PC-9 (cell line): ENCODE data around the gene SMIM30.

Experiments used
- EZH2 ChIP-seq: fragments of 200-600 bp; sonication (generic); IDR thresholded peaks from 2 replicates; pipeline ENCODE4 v1.8.0; 2017; ENCODE audit warnings: antibody characterized with exemption, low read depth
- TF ChIP-seq, protein P1 (sequence below): fragments of 200-600 bp; sonication (generic); conservative IDR thresholded peaks from 2 replicates; pipeline ENCODE4 v1.6.1; 2017; ENCODE audit warnings: mixed run types, antibody characterized with exemption, mild to moderate bottlenecking, moderate library complexity

DNA sequence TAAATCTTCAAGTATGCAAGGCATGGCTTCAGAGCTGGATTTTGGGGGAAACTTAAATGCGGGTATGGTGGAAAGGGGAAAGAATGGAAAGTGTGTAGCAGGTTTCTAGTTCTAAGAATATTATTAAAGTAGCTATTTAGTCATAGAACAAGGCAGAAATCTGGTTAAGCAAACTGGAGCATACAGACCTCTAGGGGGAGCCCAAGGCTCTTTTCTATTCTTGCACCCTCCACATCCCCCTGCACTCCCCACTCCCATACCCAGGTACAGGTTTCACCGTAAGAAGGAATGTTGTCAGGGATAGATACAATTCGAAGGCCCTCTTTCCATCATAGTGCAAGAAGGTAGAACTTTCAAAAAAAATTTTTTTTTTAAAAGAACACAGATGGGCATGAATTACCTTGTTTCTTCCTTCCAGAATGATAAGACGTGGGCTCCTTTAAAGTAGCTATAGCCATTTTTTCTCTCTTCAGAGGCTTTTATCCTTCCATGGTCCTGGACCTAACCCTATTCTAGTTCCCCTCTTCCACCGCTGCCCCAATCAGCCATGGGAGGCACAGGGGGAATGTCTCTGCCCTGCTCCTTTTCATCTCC is 41.5 kb upstream of the SMIM30 start:
- TF ChIP-seq, protein P1, sequence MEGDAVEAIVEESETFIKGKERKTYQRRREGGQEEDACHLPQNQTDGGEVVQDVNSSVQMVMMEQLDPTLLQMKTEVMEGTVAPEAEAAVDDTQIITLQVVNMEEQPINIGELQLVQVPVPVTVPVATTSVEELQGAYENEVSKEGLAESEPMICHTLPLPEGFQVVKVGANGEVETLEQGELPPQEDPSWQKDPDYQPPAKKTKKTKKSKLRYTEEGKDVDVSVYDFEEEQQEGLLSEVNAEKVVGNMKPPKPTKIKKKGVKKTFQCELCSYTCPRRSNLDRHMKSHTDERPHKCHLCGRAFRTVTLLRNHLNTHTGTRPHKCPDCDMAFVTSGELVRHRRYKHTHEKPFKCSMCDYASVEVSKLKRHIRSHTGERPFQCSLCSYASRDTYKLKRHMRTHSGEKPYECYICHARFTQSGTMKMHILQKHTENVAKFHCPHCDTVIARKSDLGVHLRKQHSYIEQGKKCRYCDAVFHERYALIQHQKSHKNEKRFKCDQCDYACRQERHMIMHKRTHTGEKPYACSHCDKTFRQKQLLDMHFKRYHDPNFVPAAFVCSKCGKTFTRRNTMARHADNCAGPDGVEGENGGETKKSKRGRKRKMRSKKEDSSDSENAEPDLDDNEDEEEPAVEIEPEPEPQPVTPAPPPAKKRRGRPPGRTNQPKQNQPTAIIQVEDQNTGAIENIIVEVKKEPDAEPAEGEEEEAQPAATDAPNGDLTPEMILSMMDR = peak; percentile 70
- TF ChIP-seq EZH2 = no peak
